ENCODE measurements around the gene TRAF3.

TRAF3 gene

DNA sequence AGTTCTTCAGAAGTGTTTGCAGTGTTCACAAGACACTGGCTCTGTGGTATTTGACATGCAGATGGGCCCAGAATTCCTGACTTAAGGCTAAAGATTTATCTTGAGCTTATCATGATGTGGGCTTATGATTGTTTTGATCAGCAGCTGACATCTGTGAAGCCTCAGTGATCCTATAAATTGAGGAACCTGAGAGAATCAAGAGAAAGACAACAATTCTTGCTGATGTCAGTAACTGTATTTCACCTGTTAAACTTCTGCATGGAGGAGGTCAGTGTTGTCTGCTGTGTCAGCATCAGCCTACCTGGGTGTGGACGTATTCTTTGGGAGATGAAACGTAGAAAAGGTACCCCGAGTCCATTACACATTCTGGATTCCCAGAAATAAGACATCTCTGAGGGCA lies 33.3 kb downstream of the TRAF3 start:
- peaks cover 3% of the 10 kb centered on the region for H3K4me1 ChIP-seq (ENCODE audit: insufficient read depth, poor library complexity, severe bottlenecking)
- no peaks in the 10 kb centered on the region for H3K36me3 ChIP-seq (ENCODE audit: low read depth)
- H3K4me3 ChIP-seq (ENCODE audit: severe bottlenecking): no peak overlapping the region
- TF ChIP-seq, protein P1, sequence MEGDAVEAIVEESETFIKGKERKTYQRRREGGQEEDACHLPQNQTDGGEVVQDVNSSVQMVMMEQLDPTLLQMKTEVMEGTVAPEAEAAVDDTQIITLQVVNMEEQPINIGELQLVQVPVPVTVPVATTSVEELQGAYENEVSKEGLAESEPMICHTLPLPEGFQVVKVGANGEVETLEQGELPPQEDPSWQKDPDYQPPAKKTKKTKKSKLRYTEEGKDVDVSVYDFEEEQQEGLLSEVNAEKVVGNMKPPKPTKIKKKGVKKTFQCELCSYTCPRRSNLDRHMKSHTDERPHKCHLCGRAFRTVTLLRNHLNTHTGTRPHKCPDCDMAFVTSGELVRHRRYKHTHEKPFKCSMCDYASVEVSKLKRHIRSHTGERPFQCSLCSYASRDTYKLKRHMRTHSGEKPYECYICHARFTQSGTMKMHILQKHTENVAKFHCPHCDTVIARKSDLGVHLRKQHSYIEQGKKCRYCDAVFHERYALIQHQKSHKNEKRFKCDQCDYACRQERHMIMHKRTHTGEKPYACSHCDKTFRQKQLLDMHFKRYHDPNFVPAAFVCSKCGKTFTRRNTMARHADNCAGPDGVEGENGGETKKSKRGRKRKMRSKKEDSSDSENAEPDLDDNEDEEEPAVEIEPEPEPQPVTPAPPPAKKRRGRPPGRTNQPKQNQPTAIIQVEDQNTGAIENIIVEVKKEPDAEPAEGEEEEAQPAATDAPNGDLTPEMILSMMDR (IDR thresholded peaks at IDR 0.05; ENCODE audit: poor library complexity, severe bottlenecking): no peak
- H3K9me3 ChIP-seq (ENCODE audit: severe bottlenecking): no peaks in the 10 kb centered on the region
- ATAC-seq (ENCODE audit: low read depth) (no peak), DNase-seq (ENCODE audit: low spot score) (no peak)
- no peaks in the 10 kb centered on the region for H3K27me3 ChIP-seq (ENCODE audit: insufficient read depth, poor library complexity, severe bottlenecking)
- H3K27ac ChIP-seq (ENCODE audit: poor library complexity, severe bottlenecking): no peak overlapping the region

DNA sequence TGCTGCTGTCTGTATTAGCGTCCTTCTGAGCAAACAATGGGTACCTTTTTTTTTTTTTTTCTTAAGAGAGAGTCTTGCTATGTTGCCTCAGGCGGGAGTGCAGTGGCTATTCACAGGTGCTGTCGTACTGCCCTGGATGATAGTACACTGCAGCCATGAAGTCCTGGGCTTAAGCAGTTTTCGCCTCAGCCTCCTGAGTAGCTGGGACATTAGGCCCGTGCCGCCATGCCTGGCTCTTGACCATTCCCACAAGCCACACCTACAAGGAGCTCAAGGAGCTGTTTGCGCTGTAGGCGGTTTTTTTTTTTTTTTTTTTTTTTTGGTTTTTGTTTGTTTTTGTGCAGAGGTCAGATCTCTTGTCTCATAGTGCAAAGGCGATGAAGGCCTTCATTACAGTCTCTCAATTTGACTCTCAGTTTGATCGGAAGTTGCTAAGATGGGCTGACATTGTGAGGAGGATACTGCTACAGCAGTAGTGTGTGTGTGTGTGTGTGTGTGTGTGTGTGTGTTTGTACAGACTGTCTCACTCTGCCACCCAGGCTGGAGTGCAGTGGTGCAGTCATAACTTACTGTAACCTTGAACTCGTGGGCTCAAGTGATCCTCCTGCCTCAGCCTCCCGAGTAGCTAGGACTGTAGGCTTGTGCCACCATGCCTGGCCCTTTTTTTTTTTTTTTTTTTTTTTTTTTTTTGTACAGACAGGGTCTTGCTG lies 34.2 kb downstream of the TRAF3 start:
- DNase-seq (ENCODE audit: low spot score): no peak
- Histone ChIP-seq H3K27ac (ENCODE audit: poor library complexity, severe bottlenecking) (no peak overlapping the region), H3K9me3 (ENCODE audit: severe bottlenecking) (no peaks in the 10 kb centered on the region), H3K36me3 (ENCODE audit: low read depth) (no peaks in the 10 kb centered on the region), H3K27me3 (ENCODE audit: insufficient read depth, poor library complexity, severe bottlenecking) (no peaks in the 10 kb centered on the region), H3K4me3 (ENCODE audit: severe bottlenecking) (no peak overlapping the region), H3K4me1 (ENCODE audit: insufficient read depth, poor library complexity, severe bottlenecking) (peaks cover 3% of the 10 kb centered on the region)
- no peak for ATAC-seq (ENCODE audit: low read depth)
- TF ChIP-seq, protein P1 (IDR thresholded peaks at IDR 0.05; ENCODE audit: poor library complexity, severe bottlenecking): no peak

DNA sequence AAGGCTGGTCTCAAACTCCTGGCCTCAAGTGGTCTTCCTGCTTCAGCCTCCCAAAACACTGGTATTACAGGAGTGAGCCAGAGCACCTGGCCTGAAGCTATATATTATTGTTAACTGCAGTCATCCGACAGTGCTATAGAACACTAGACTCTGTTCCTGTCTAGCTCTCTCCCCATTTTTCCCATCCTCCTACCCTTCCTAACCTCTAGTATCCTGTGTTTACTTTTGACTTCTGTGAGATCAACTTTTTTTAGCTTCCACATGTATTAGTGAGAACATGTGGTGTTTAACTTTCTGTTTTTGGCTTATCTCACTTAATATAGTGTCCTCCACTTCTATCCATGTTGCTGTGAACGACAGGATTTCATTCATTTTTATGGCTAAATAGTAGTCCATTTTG lies 34.7 kb downstream of the TRAF3 start:
- TF ChIP-seq, protein P1 (IDR thresholded peaks at IDR 0.05; ENCODE audit: poor library complexity, severe bottlenecking): no peak
- Histone ChIP-seq H3K4me3 (ENCODE audit: severe bottlenecking) (no peak overlapping the region), H3K9me3 (ENCODE audit: severe bottlenecking) (no peaks in the 10 kb centered on the region), H3K4me1 (ENCODE audit: insufficient read depth, poor library complexity, severe bottlenecking) (peaks cover 3% of the 10 kb centered on the region), H3K36me3 (ENCODE audit: low read depth) (no peaks in the 10 kb centered on the region), H3K27me3 (ENCODE audit: insufficient read depth, poor library complexity, severe bottlenecking) (no peaks in the 10 kb centered on the region), H3K27ac (ENCODE audit: poor library complexity, severe bottlenecking) (no peak overlapping the region)
- ATAC-seq (ENCODE audit: low read depth): no peak
- DNase-seq (ENCODE audit: low spot score): no peak

DNA sequence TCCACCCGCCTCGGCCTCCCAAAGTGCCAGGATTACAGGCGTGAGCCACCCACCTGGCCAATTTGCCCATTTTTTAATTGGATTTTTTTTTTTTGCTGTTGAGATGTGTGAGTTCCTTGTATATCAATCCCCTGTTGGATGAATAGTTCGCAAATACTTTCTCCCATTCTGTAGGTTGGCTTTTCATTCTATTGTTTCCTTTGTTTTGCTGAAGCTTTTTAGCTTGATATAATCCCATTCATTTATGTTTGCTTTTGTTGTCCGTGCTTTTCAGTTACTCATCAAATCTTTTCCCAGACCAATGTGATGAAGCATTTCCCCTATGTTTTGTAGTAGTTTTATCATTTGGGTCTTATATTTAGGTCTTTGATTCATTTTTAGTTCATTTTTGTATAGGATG lies 36.4 kb downstream of the TRAF3 start:
- ATAC-seq (ENCODE audit: low read depth) (no peak), DNase-seq (ENCODE audit: low spot score) (no peak)
- H3K9me3 ChIP-seq (ENCODE audit: severe bottlenecking): no peaks in the 10 kb centered on the region
- H3K4me3 ChIP-seq (ENCODE audit: severe bottlenecking): no peak overlapping the region
- H3K27ac ChIP-seq (ENCODE audit: poor library complexity, severe bottlenecking): no peak overlapping the region
- TF ChIP-seq, protein P1 (IDR thresholded peaks at IDR 0.05; ENCODE audit: poor library complexity, severe bottlenecking): no peak
- no peaks in the 10 kb centered on the region for H3K27me3 ChIP-seq (ENCODE audit: insufficient read depth, poor library complexity, severe bottlenecking)
- peaks cover 4% of the 10 kb centered on the region for H3K4me1 ChIP-seq (ENCODE audit: insufficient read depth, poor library complexity, severe bottlenecking)
- no peaks in the 10 kb centered on the region for H3K36me3 ChIP-seq (ENCODE audit: low read depth)

DNA sequence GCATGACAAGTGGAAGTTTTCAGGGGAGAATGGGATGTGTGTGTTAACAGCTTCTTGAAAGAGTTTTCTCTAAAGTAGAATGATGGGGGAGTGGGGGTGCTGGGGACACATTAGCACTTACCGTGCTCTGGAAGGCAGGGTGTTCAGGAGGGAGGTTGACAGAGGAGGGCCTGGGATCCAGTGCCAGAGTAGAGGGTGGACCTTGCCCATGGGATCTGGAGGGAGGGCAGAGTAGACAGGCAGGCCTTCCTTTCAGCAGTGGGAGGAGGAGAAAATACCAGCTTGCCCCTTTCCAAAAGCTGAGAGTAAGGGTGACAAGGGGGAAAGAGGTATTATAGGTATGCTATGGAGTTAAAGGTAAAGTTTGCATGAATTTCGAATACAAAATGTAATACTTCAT lies 40.1 kb downstream of the TRAF3 start:
- no peak overlapping the region for H3K4me3 ChIP-seq (ENCODE audit: severe bottlenecking)
- TF ChIP-seq, protein P1 (IDR thresholded peaks at IDR 0.05; ENCODE audit: poor library complexity, severe bottlenecking): no peak
- H3K9me3 ChIP-seq (ENCODE audit: severe bottlenecking): no peaks in the 10 kb centered on the region
- peaks cover 13% of the 10 kb centered on the region for H3K4me1 ChIP-seq (ENCODE audit: insufficient read depth, poor library complexity, severe bottlenecking)
- ATAC-seq (ENCODE audit: low read depth): no peak
- no peak for DNase-seq (ENCODE audit: low spot score)
- no peaks in the 10 kb centered on the region for H3K27me3 ChIP-seq (ENCODE audit: insufficient read depth, poor library complexity, severe bottlenecking)
- H3K27ac ChIP-seq (ENCODE audit: poor library complexity, severe bottlenecking): no peak overlapping the region
- no peaks in the 10 kb centered on the region for H3K36me3 ChIP-seq (ENCODE audit: low read depth)
